ENCODE data around the gene RALGAPA2. TPM values are rescaled to one million over a fixed set of nuclear protein-coding genes. Genes with fewer than 3 reads are reported as not detected.

Gene RALGAPA2
- total and polyA plus RNA-seq, 2 experiments from 2014 or later: 13.1 to 43.4 TPM

DNA sequence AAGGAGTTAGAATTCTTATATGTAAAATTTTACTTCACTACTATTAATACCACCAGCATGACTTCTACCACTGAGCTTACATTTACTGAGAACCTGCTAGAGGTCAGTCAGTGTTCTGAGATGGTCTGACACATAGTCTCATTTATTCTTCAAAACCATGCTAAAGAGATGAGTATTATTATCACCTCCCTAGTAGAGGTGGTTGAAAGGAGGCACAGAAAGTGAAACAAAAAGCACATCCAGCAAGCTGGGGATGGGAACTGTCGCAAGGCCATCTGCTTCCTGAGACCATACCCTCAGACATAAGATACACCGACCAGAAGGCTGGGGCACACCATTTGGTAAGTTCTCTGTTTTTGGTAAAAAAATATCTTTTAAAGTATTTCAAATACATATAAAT is 206.9 kb downstream of the RALGAPA2 start (continued):
- TF ChIP-seq REST (IDR thresholded peaks at IDR 0.05; ENCODE audit: unreplicated experiment): no peak

DNA sequence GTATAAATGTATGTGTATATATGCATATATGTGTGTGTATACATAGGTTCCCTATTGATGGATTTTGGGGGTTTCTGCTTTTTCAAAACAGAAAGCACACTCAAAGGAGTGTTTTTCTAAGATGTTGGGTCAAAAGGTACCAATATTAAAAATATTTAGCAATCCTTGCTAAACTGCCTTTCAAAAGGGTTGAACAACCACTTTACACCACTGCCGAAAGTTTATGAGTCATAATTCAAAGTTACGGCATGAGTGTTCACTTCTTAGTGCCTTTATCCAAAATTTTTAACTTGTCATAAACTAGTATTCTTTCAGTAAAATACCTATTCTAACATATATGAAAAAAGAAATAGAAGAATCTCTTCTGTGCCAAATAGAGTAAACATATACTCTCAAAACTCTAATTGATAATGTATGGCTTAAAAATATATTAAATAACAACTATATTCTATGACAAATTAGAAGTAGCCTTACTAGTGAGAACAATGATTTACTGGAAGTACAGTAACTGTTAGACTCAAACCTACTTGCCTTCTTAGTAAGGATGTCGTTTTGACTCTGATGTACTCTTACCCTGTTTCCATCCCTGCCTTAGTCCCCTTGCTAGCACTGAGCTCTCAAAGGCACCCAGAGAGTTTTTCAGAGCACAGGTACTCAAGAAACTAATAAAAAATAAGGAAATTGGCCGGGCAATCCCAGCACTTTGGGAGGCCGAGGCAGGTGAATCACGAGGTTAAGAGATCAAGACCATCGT is 208.5 kb downstream of the RALGAPA2 start:
- Histone ChIP-seq H3K27ac (ENCODE audit: low read depth) (no peak overlapping the region), H3F3A (replicated peaks; ENCODE audit: low read depth) (no peaks in the 10 kb centered on the region), H3K4me2 (no peak overlapping the region), H4K20me1 (replicated peaks; ENCODE audit: insufficient read depth) (no peaks in the 10 kb centered on the region), H3K4me3 (no peak overlapping the region), H3K36me3 (ENCODE audit: insufficient read depth) (0 out of 2 replicates have a peak, but pooled peaks cover 6% of the 10 kb centered on the region), H3K27me3 (ENCODE audit: insufficient read depth) (no peaks in the 10 kb centered on the region), H3K9me2 (ENCODE audit: insufficient read depth) (no peaks in the 10 kb centered on the region), H3K4me1 (ENCODE audit: insufficient read depth) (no peaks in the 10 kb centered on the region), H2AFZ (no peak overlapping the region), H3K79me2 (replicated peaks; ENCODE audit: insufficient read depth) (no peaks in the 10 kb centered on the region)
- H3K27me3 Mint-ChIP-seq (ENCODE audit: insufficient read depth, low read depth, poor library complexity): peaks cover under 1% of the 10 kb centered on the region
- no peak for ATAC-seq
- H3K36me3 Mint-ChIP-seq (ENCODE audit: low read depth): peaks cover 9% of the 10 kb centered on the region
- H3K4me3 Mint-ChIP-seq: no peak overlapping the region
- no peaks in the 10 kb centered on the region for H3K9me3 Mint-ChIP-seq
- DNase-seq (ENCODE audit: low spot score): no peak
- H3K27ac Mint-ChIP-seq: no peak overlapping the region
- peaks cover 10% of the 10 kb centered on the region for H3K4me1 Mint-ChIP-seq
- TF ChIP-seq CREB1 (CRISPR knock-in tag; IDR thresholded peaks at IDR 0.05; ENCODE audit: low read depth) (no peak), STAT1 (IDR thresholded peaks at IDR 0.05; ENCODE audit: unreplicated experiment) (no peak), JUNB (IDR thresholded peaks at IDR 0.05; ENCODE audit: unreplicated experiment) (no peak), ZNF331 (CRISPR knock-in tag; IDR thresholded peaks at IDR 0.05; ENCODE audit: low read depth) (no peak), ZNF114 (CRISPR knock-in tag; IDR thresholded peaks at IDR 0.05) (no peak), EZH2phosphoT487 (IDR thresholded peaks at IDR 0.05; ENCODE audit: unreplicated experiment) (no peak)
- TF ChIP-seq, protein P1, sequence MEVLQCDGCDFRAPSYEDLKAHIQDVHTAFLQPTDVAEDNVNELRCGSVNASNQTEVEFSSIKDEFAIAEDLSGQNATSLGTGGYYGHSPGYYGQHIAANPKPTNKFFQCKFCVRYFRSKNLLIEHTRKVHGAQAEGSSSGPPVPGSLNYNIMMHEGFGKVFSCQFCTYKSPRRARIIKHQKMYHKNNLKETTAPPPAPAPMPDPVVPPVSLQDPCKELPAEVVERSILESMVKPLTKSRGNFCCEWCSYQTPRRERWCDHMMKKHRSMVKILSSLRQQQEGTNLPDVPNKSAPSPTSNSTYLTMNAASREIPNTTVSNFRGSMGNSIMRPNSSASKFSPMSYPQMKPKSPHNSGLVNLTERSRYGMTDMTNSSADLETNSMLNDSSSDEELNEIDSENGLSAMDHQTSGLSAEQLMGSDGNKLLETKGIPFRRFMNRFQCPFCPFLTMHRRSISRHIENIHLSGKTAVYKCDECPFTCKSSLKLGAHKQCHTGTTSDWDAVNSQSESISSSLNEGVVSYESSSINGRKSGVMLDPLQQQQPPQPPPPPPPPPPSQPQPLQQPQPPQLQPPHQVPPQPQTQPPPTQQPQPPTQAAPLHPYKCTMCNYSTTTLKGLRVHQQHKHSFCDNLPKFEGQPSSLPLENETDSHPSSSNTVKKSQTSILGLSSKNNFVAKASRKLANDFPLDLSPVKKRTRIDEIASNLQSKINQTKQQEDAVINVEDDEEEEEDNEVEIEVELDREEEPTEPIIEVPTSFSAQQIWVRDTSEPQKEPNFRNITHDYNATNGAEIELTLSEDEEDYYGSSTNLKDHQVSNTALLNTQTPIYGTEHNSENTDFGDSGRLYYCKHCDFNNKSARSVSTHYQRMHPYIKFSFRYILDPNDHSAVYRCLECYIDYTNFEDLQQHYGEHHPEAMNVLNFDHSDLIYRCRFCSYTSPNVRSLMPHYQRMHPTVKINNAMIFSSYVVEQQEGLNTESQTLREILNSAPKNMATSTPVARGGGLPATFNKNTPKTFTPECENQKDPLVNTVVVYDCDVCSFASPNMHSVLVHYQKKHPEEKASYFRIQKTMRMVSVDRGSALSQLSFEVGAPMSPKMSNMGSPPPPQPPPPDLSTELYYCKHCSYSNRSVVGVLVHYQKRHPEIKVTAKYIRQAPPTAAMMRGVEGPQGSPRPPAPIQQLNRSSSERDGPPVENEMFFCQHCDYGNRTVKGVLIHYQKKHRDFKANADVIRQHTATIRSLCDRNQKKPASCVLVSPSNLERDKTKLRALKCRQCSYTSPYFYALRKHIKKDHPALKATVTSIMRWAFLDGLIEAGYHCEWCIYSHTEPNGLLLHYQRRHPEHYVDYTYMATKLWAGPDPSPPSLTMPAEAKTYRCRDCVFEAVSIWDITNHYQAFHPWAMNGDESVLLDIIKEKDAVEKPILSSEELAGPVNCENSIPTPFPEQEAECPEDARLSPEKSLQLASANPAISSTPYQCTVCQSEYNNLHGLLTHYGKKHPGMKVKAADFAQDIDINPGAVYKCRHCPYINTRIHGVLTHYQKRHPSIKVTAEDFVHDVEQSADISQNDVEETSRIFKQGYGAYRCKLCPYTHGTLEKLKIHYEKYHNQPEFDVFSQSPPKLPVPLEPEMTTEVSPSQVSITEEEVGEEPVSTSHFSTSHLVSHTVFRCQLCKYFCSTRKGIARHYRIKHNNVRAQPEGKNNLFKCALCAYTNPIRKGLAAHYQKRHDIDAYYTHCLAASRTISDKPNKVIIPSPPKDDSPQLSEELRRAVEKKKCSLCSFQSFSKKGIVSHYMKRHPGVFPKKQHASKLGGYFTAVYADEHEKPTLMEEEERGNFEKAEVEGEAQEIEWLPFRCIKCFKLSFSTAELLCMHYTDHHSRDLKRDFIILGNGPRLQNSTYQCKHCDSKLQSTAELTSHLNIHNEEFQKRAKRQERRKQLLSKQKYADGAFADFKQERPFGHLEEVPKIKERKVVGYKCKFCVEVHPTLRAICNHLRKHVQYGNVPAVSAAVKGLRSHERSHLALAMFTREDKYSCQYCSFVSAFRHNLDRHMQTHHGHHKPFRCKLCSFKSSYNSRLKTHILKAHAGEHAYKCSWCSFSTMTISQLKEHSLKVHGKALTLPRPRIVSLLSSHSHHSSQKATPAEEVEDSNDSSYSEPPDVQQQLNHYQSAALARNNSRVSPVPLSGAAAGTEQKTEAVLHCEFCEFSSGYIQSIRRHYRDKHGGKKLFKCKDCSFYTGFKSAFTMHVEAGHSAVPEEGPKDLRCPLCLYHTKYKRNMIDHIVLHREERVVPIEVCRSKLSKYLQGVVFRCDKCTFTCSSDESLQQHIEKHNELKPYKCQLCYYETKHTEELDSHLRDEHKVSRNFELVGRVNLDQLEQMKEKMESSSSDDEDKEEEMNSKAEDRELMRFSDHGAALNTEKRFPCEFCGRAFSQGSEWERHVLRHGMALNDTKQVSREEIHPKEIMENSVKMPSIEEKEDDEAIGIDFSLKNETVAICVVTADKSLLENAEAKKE (CRISPR knock-in tag; IDR thresholded peaks at IDR 0.05): no peak
- TF ChIP-seq, protein P2, sequence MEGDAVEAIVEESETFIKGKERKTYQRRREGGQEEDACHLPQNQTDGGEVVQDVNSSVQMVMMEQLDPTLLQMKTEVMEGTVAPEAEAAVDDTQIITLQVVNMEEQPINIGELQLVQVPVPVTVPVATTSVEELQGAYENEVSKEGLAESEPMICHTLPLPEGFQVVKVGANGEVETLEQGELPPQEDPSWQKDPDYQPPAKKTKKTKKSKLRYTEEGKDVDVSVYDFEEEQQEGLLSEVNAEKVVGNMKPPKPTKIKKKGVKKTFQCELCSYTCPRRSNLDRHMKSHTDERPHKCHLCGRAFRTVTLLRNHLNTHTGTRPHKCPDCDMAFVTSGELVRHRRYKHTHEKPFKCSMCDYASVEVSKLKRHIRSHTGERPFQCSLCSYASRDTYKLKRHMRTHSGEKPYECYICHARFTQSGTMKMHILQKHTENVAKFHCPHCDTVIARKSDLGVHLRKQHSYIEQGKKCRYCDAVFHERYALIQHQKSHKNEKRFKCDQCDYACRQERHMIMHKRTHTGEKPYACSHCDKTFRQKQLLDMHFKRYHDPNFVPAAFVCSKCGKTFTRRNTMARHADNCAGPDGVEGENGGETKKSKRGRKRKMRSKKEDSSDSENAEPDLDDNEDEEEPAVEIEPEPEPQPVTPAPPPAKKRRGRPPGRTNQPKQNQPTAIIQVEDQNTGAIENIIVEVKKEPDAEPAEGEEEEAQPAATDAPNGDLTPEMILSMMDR (conservative IDR thresholded peaks at IDR 0.05; ENCODE audit: low read depth in 2 of 2): no peak
